Lower lobe of right lung (tissue), 2 donors: ENCODE results near the gene APOB. TPM values are rescaled to one million over a fixed set of nuclear protein-coding genes. Genes with fewer than 3 reads are reported as not detected.

Experiments
- ATAC-seq, 2 donors: fragments of 200-7000 bp; cut with Tn5 transposase; one replicate each; pipeline ENCODE4 v1.9.1; 2020 to 2022; ENCODE audit warnings: mild to moderate bottlenecking in 2 of 2, moderate library complexity in 2 of 2
- DNase-seq: peaks from one replicate; pipeline ENCODE4 v3.0.0-alpha.2; 2020
- H3K27ac ChIP-seq: fragments of 200-600 bp; one replicate; pipeline ENCODE4 v1.8.0; 2022
- H3K27me3 ChIP-seq: fragments of 200-600 bp; one replicate; pipeline ENCODE4 v1.8.0; 2022; ENCODE audit warnings: low read depth
- H3K36me3 ChIP-seq: fragments of 200-600 bp; one replicate; pipeline ENCODE4 v1.8.0; 2022; ENCODE audit warnings: mild to moderate bottlenecking
- H3K4me1 ChIP-seq: fragments of 200-600 bp; one replicate; pipeline ENCODE4 v1.8.0; 2022
- H3K4me3 ChIP-seq: fragments of 200-600 bp; one replicate; pipeline ENCODE4 v1.8.0; 2022; ENCODE audit warnings: mild to moderate bottlenecking
- H3K9me3 ChIP-seq: fragments of 200-600 bp; one replicate; pipeline ENCODE4 v1.8.0; 2022
- CTCF ChIP-seq: fragments of 200-600 bp; IDR thresholded peaks from one replicate; pipeline ENCODE4 v1.8.0; 2022; ENCODE audit warnings: antibody characterized with exemption, mild to moderate bottlenecking
- intact Hi-C: fragments of 100-400 bp; cut with DNase I; formaldehyde crosslinking; loops from one replicate; pipeline ENCODE4 v1.11.0; 2022
- total RNA-seq: library from RNA; stranded (reverse); fragmentation: NEBNext Ultra II Directional; extraction: Animal tissue kit (Norgen Biotek cat#: 25700); gene quantifications from one replicate; pipeline ENCODE4 v1.2.1, GENCODE V29; 2021
- donor health status: DM: no; HTN: yes; CAD: no; lungs with severe emphysema.

Gene APOB
- total RNA-seq, 1 donor from 2014 or later: 0.53 TPM

GRCh38 chr2:21002814-21003192 lies 41.1 kb downstream of the APOB start:
- no peak overlapping the region for H3K27ac ChIP-seq
- no peaks in the 10 kb centered on the region for H3K27me3 ChIP-seq
- no peak for TF ChIP-seq CTCF
- DNase-seq (no peak), ATAC-seq (no peak)
- H3K4me1 ChIP-seq: no peaks in the 10 kb centered on the region
- H3K36me3 ChIP-seq: no peaks in the 10 kb centered on the region
- H3K9me3 ChIP-seq: no peaks in the 10 kb centered on the region
- intact Hi-C loops: no loop called here
- no peak overlapping the region for H3K4me3 ChIP-seq

- Histone ChIP-seq H3K4me3 (no peak overlapping the region), H3K4me1 (no peaks in the 10 kb centered on the region), H3K27ac (no peak overlapping the region), H3K9me3 (no peaks in the 10 kb centered on the region), H3K27me3 (no peaks in the 10 kb centered on the region), H3K36me3 (no peaks in the 10 kb centered on the region)
- intact Hi-C loops: no loop called here
- ATAC-seq: no peak
- DNase-seq: no peak
- no peak for TF ChIP-seq CTCF
These were observed 41.7 kb downstream of the APOB start for GRCh38 chr2:21001988-21002813.

DNA sequence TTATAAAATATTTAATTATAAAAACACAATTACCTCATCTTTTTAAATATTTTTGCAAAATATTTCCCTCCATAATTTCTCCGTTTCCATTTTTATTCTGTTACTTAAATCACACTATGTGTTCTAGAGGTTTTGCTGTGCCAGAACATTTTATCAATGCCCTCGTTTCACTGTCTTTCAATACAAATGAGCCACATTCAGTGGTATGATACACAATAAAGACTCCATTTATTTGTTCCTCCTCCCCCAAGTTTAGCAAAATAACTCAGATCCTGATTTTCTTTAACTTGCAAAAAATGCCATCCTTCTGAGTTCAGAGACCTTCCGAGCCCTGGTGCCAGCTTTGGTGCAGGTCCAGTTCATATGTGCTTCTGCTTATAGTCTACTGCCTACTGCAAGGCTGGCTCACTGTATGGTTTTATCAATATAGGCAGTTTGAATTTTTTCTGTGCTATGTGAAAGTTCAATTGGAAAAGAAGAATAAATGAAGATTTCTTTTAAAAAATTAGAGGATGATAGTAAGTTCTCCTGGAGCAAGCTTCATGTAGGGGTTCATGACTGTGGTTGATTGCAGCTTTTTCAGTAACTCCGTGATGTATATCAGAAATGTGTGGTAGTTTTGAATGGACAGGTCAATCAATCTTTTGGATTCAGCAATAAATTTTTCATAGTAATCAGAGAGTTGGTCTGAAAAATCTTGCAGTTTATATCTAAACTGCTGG lies 42.5 kb downstream of the APOB start:
- intact Hi-C loops: no loop called here
- Histone ChIP-seq H3K27ac (no peak overlapping the region), H3K4me3 (no peak overlapping the region), H3K9me3 (no peaks in the 10 kb centered on the region), H3K4me1 (no peaks in the 10 kb centered on the region), H3K36me3 (no peaks in the 10 kb centered on the region), H3K27me3 (no peaks in the 10 kb centered on the region)
- no peak for TF ChIP-seq CTCF
- DNase-seq (no peak), ATAC-seq (no peak)

DNA sequence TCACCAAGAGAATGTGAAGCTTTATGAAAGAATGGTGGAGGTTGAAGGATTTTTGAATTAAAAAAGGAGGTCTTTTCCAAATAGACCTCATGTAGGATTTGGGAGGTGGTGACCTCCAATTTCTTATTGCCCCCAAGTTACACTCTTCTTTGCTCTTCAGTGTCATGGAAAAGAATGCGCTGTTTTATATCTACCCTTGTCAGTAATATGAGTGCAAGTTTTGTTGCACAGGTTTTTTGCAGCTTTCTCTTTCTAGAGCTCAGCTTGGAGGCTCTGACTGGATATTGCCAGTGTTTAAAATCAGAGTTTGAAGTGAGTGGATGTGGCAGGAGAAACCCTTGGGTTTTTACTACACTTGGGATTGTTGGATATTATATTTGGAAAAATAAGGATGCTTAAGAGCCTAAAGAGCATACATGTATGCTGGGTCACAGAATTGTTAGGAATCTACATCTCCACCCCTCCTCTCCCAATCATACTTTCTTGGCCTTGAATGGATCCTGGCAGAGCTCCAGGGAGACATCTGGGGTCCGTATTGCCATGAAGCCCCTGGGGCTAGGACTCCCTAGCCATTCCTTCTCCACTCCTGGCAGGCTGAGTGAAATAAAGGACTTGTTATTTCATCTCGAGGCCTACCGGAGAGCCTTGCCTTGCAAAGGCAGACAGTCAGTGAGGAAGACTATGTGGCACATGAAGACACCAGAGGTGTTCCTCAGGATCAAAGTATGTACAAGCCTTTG lies 43.8 kb downstream of the APOB start:
- intact Hi-C loops: no loop called here
- no peak for TF ChIP-seq CTCF

DNA sequence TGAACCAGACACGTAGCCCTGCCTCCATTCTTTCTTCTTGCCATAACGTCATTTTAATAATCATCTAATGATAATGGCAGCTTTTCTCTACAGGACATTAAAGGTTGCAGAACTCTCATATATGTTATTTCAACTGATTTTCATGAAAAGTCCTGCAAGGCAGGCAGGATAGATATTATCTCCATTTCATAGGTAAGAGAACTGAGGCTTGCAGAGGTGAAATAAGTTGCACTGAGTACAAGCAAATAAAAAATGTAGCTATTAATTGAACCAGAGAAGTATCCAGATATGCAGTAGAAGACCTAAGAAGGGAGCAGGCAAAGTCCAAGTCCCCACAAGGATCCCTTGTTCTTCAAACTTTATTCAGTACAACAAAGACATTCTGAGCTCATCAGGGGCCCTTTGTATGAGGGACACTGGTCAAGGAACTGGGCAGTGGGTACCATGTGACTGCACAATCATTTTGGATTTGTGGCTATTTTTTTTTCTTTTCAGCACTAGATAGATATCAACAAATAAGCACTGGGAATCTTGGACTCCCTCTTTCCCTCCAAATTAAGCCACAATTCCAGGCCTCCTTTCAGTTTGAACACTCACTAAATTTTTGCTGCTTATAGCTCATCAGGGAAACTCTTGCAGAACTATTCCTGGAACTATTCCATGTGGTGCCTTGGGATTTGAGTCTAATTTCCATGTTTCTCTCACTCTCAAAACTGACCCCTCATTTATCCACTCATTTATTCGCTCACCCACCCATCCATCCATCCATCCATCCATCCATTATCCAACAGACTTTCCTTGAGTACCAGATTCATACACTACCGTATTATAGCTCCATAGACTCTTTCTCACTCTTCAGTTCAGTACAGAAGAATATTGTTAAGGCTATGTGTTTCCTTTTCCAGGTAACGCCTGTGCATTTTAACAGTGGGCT lies 44.6 kb downstream of the APOB start:
- DNase-seq (no peak), ATAC-seq (no peak)
- Histone ChIP-seq H3K27ac (no peak overlapping the region), H3K4me3 (no peak overlapping the region), H3K9me3 (no peaks in the 10 kb centered on the region), H3K4me1 (no peaks in the 10 kb centered on the region), H3K36me3 (no peaks in the 10 kb centered on the region), H3K27me3 (no peaks in the 10 kb centered on the region)
- intact Hi-C loops: no loop called here
- no peak for TF ChIP-seq CTCF

More for the DNA sequence above, 43.8 kb downstream of the APOB start:
- Histone ChIP-seq H3K36me3 (no peaks in the 10 kb centered on the region), H3K9me3 (no peaks in the 10 kb centered on the region), H3K27ac (no peak overlapping the region), H3K27me3 (no peaks in the 10 kb centered on the region), H3K4me1 (no peaks in the 10 kb centered on the region), H3K4me3 (no peak overlapping the region)
- ATAC-seq: no peak
- no peak for DNase-seq
